Subcutaneous preadipocyte (primary cell): ENCODE measurements around the gene DCLK2. TPM values are rescaled to one million over a fixed set of nuclear protein-coding genes. Genes with fewer than 3 reads are reported as not detected.

Experiments
- small RNA-seq: library from RNA; depleted of rRNA; stranded (forward); fragments of <200 nt; gene quantifications from one replicate; pipeline ENCODE3, GENCODE V24; 2012
- total RNA-seq: library from RNA; depleted of rRNA; stranded (reverse); fragments of >200 nt; gene quantifications from 2 replicates; pipeline ENCODE4 v1.2.3, GENCODE V29; 2012

The DCLK2 gene
- 3.3 and 7.2 TPM in 2 replicates for total RNA-seq

DNA sequence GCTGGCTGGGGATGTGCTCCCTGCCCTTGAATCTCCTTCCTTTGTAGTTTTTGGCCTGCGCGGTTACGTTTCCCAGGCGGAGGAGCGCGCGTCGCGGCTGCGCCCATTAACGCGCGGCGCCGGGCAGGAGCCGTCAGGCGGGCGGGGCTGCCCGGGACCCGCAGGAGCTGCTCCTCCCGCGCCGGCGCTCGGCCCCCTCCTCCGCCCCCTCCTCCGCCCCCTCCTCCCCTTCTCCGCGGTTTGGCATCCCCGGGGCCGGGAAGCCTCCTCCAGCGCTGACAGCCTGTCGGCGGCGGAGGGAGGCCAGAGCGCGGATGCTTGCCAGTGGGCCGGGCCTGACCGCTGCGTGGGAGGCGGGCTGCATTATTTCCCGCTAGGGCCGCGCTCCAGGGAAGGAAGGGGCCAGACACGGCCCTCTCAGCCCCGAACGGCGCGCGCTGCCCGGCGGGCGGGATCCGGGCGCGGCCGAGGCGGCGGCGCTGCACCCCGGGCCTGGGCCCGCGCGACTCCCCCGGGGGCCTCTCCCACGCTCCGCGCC, at the start of gene DCLK2:
Gene DCLK2 (plus strand): TSS at position 405 of the 538 bp plus-strand sequence. CDS start 583 bp downstream, outside the sequence.

Small RNA genes within 50 kb of the gene (small RNA-seq; reads per million reads assigned to genes)
- not detected for gene RNU7-194P
